ENCODE data around the gene SSTR3.
"Not testable (repeated sequence)": the region's sequence is repeated elsewhere in the genome, so short reads cannot be mapped to it uniquely, and the experiment has no call there.

Gene SSTR3

GRCh38 chr22:37174964-37175363, 37.3 kb downstream of the SSTR3 start:
- TF ChIP-seq CTCF (IDR thresholded peaks at IDR 0.05; ENCODE audit: low read depth, low read length) = no peak
- H3K4me3 ChIP-seq (ENCODE audit: low read depth, low read length) = no peak overlapping the region

- H3K4me3 ChIP-seq (ENCODE audit: low read depth, low read length) = no peak overlapping the region
- no peak for TF ChIP-seq CTCF (IDR thresholded peaks at IDR 0.05; ENCODE audit: low read depth, low read length)
Measured at GRCh38 chr22:37173709-37174108, 38.6 kb downstream of the SSTR3 start.

- no peak overlapping the region for H3K4me3 ChIP-seq (ENCODE audit: low read depth, low read length)
- no peak for TF ChIP-seq CTCF (IDR thresholded peaks at IDR 0.05; ENCODE audit: low read depth, low read length)
Measured at GRCh38 chr22:37172266-37173245, 39.7 kb downstream of the SSTR3 start.

- no peak for TF ChIP-seq CTCF (IDR thresholded peaks at IDR 0.05; ENCODE audit: low read depth, low read length)
- H3K4me3 ChIP-seq (ENCODE audit: low read depth, low read length) = no peak overlapping the region
Measured at GRCh38 chr22:37171662-37172061, 40.6 kb downstream of the SSTR3 start.

- H3K4me3 ChIP-seq (ENCODE audit: low read depth, low read length) = not testable (repeated sequence)
Measured at GRCh38 chr22:37170689-37171405, 41.4 kb downstream of the SSTR3 start.

- no peak for TF ChIP-seq CTCF (IDR thresholded peaks at IDR 0.05; ENCODE audit: low read depth, low read length)
- H3K4me3 ChIP-seq (ENCODE audit: low read depth, low read length) = no peak overlapping the region
Measured at GRCh38 chr22:37169947-37170688, 42.2 kb downstream of the SSTR3 start.

- no peak overlapping the region for H3K4me3 ChIP-seq (ENCODE audit: low read depth, low read length)
- no peak for TF ChIP-seq CTCF (IDR thresholded peaks at IDR 0.05; ENCODE audit: low read depth, low read length)
Measured at GRCh38 chr22:37169406-37169805, 42.9 kb downstream of the SSTR3 start.
